NCI-H2107 treated with DMSO at 0.1 percent for 48 hours (cell line): Measurements from ENCODE around the gene VASN.

ENCODE experiments used
- DNase-seq: peaks from one replicate; lab custom pipeline; 2025; ENCODE audit not compliant: unreplicated experiment; lab: John Stamatoyannopoulos, UW

Gene VASN

GRCh38 chr16:4351880-4352279 lies 19.8 kb upstream of the VASN start:
- no peak for DNase-seq

- DNase-seq, result no peak
These were observed 18.8 kb upstream of the VASN start for GRCh38 chr16:4352843-4353242.

- DNase-seq, result no peak
These were observed 18.0 kb upstream of the VASN start for GRCh38 chr16:4353675-4354074.

- DNase-seq, result no peak
These were observed 16.9 kb upstream of the VASN start for GRCh38 chr16:4354512-4355409.

- no peak for DNase-seq
These were observed 14.8 kb upstream of the VASN start for GRCh38 chr16:4356820-4357219.

- no peak for DNase-seq
These were observed 13.4 kb upstream of the VASN start for GRCh38 chr16:4358236-4358635.

- DNase-seq, result no peak
These were observed 12.7 kb upstream of the VASN start for GRCh38 chr16:4358831-4359561.

- no peak for DNase-seq
These were observed 11.7 kb upstream of the VASN start for GRCh38 chr16:4359914-4360313.

GRCh38 chr16:4360538-4361021 lies 11.1 kb upstream of the VASN start:
- no peak for DNase-seq

GRCh38 chr16:4361033-4361943 lies 10.4 kb upstream of the VASN start:
- DNase-seq, result no peak

- DNase-seq, result no peak
These were observed 9.7 kb upstream of the VASN start for GRCh38 chr16:4361944-4362311.

- DNase-seq, result no peak
These were observed 9.0 kb upstream of the VASN start for GRCh38 chr16:4362476-4363135.

- DNase-seq, result no peak
These were observed 7.2 kb upstream of the VASN start for GRCh38 chr16:4364196-4365013.

GRCh38 chr16:4365014-4365406 lies 6.6 kb upstream of the VASN start:
- no peak for DNase-seq

- no peak for DNase-seq
These were observed 6.0 kb upstream of the VASN start for GRCh38 chr16:4365615-4366014.

GRCh38 chr16:4366016-4366415 lies 5.6 kb upstream of the VASN start:
- DNase-seq, result no peak

GRCh38 chr16:4367393-4367856 lies 4.2 kb upstream of the VASN start:
- DNase-seq, result no peak

- no peak for DNase-seq
These were observed 2.5 kb upstream of the VASN start for GRCh38 chr16:4369007-4369733.

- DNase-seq, result no peak
These were observed 1.5 kb upstream of the VASN start for GRCh38 chr16:4370151-4370550.
